22Rv1 (cell line): ENCODE results near the gene ANKS1A.

Source experiments
- ZFX ChIP-seq: fragments of 450-650 bp; IDR thresholded peaks from 2 replicates; pipeline ENCODE4 v1.6.1; 2017; ENCODE audit warnings: antibody characterized with exemption, borderline replicate concordance
- TF ChIP-seq, protein P1 (sequence below): fragments of 450-650 bp; IDR thresholded peaks from 2 replicates; pipeline ENCODE4 v1.5.1; 2017; ENCODE audit warnings: mild to moderate bottlenecking

DNA sequence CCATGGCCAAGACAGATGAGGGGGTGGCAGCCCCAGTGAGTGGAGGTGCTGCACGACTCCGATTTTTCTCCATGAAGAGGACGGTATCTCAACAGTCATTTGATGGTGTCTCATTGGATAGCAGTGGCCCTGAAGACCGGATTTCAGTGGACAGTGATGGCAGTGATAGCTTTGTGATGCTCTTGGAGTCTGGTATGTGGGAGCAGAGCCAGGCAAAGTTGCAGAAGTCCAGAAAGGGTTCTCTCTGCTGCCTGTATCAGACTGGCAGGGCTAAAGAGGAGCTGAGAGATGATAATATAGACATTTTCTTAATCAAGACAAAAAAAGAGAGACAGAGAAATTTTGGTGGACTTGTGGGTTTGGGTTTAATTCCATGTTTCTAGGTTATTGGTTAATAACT is 25.0 kb upstream of the ANKS1A start:
- TF ChIP-seq, protein P1, sequence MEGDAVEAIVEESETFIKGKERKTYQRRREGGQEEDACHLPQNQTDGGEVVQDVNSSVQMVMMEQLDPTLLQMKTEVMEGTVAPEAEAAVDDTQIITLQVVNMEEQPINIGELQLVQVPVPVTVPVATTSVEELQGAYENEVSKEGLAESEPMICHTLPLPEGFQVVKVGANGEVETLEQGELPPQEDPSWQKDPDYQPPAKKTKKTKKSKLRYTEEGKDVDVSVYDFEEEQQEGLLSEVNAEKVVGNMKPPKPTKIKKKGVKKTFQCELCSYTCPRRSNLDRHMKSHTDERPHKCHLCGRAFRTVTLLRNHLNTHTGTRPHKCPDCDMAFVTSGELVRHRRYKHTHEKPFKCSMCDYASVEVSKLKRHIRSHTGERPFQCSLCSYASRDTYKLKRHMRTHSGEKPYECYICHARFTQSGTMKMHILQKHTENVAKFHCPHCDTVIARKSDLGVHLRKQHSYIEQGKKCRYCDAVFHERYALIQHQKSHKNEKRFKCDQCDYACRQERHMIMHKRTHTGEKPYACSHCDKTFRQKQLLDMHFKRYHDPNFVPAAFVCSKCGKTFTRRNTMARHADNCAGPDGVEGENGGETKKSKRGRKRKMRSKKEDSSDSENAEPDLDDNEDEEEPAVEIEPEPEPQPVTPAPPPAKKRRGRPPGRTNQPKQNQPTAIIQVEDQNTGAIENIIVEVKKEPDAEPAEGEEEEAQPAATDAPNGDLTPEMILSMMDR = no peak
- no peak for TF ChIP-seq ZFX
